Keratinocyte (primary cell): ENCODE results near the gene PLCG2. TPM values are rescaled to one million over a fixed set of nuclear protein-coding genes. Genes with fewer than 3 reads are reported as not detected.
"Not testable (repeated sequence)": the region's sequence is repeated elsewhere in the genome, so short reads cannot be mapped to it uniquely, and the experiment has no call there.

Experiments
- DNase-seq: peaks from one replicate; pipeline ENCODE4 v3.0.0-alpha.2; 2011; ENCODE audit warnings: low read depth, missing footprints, low spot score
- FAIRE-seq: peaks from 2 replicates; lab custom pipeline; 2011; peaks lifted over from hg19 to GRCh38; lab: Jason Lieb, UNC
- H2AFZ ChIP-seq: 2 replicates; pipeline ENCODE4 v1.6.0; 2012; ENCODE audit warnings: low read length, control low read depth, inconsistent platforms; ENCODE audit not compliant: control insufficient read depth
- H3K27ac ChIP-seq: 2 replicates; pipeline ENCODE4 v1.5.1; 2011; ENCODE audit warnings: low read length; ENCODE audit not compliant: control insufficient read depth, insufficient read depth
- H3K27me3 ChIP-seq: 3 replicates; pipeline ENCODE4 v1.6.0; 2011; ENCODE audit warnings: low read length; ENCODE audit not compliant: control insufficient read depth, insufficient read depth; ENCODE audit errors: extremely low read depth
- H3K36me3 ChIP-seq, 2 experiments: 2 replicates in 1 of 2; 3 replicates in 1 of 2; pipeline ENCODE4 v1.5.1; 2011; ENCODE audit warnings: low read length in 2 of 2, mild to moderate bottlenecking in 1 of 2; ENCODE audit not compliant: control insufficient read depth in 2 of 2, insufficient read depth in 2 of 2; ENCODE audit errors: extremely low read depth in 1 of 2
- H3K4me1 ChIP-seq: 3 replicates; pipeline ENCODE4 v1.5.1; 2011; ENCODE audit warnings: low read length; ENCODE audit not compliant: control insufficient read depth, insufficient read depth; ENCODE audit errors: extremely low read depth
- H3K4me2 ChIP-seq: 3 replicates; pipeline ENCODE4 v1.6.0; 2011; ENCODE audit warnings: low read depth, low read length; ENCODE audit not compliant: control insufficient read depth, insufficient read depth; ENCODE audit errors: extremely low read depth
- H3K4me3 ChIP-seq, 3 experiments: fragments of 200-600 bp in 1 of 3; sonication (generic) in 1 of 3; 2 replicates in 2 of 3; 3 replicates in 1 of 3; pipeline ENCODE4 v1.5.1; 2011 to 2016; ENCODE audit warnings: low read length in 3 of 3, mild to moderate bottlenecking in 3 of 3, control low read depth in 2 of 3, inconsistent platforms in 1 of 3, low read depth in 1 of 3, mixed read lengths in 1 of 3, mixed run types in 1 of 3, moderate library complexity in 1 of 3; ENCODE audit not compliant: control insufficient read depth in 2 of 3, insufficient read depth in 2 of 3; ENCODE audit errors: extremely low read depth in 1 of 3
- H3K79me2 ChIP-seq: 2 replicates; pipeline ENCODE4 v1.6.0; 2012; ENCODE audit warnings: low read length; ENCODE audit not compliant: control insufficient read depth, insufficient read depth
- H3K9ac ChIP-seq: 3 replicates; pipeline ENCODE4 v1.6.0; 2011; ENCODE audit warnings: low read length; ENCODE audit not compliant: control insufficient read depth, insufficient read depth; ENCODE audit errors: extremely low read depth
- H3K9me1 ChIP-seq: 3 replicates; pipeline ENCODE4 v1.6.0; 2011; ENCODE audit warnings: low read length; ENCODE audit not compliant: control insufficient read depth, insufficient read depth; ENCODE audit errors: extremely low read depth
- H3K9me3 ChIP-seq: 2 replicates; pipeline ENCODE4 v1.5.1; 2012; ENCODE audit warnings: low read depth, low read length; ENCODE audit not compliant: control insufficient read depth
- H4K20me1 ChIP-seq: 3 replicates; pipeline ENCODE4 v1.6.0; 2011; ENCODE audit warnings: low read length; ENCODE audit not compliant: control insufficient read depth, insufficient read depth; ENCODE audit errors: extremely low read depth
- EZH2 ChIP-seq: IDR thresholded peaks from one replicate; pipeline ENCODE4 v1.6.1; 2012; ENCODE audit warnings: inconsistent platforms, mild to moderate bottlenecking, low read length, moderate library complexity
- dilution Hi-C: fragments of 300-500 bp; cut with MboI; formaldehyde crosslinking; loops from one replicate; pipeline ENCODE4 v1.7.0; 2020; ENCODE audit warnings: low sequenced_read_pairs; ENCODE audit not compliant: extremely low pct_ligation_motif_present
- polyA plus RNA-seq, 5 experiments: library from polyadenylated mRNA; depleted of rRNA in 3 of 5; stranded (reverse) in 3 of 5; stranded (forward) in 1 of 5; unstranded in 1 of 5; fragments of >200 nt; gene quantifications; 1 replicate in 1 of 5; 2 replicates in 3 of 5; 3 replicates in 1 of 5; pipeline versions ENCODE4 v1.2.1 to v1.2.3, GENCODE V29; 2011 to 2012; ENCODE audit warnings: missing spikeins in 2 of 5, low read depth in 1 of 5, low replicate concordance in 1 of 5
- TF ChIP-seq, protein P1 (sequence below), 3 experiments: IDR thresholded peaks in 1 of 3; conservative IDR thresholded peaks in 1 of 3; optimal IDR thresholded peaks in 1 of 3; 2 replicates in 2 of 3; 3 replicates in 1 of 3; pipeline versions ENCODE3 to v1.5.1; 2011; ENCODE audit warnings: low read length in 3 of 3, mild to moderate bottlenecking in 3 of 3, moderate library complexity in 2 of 3, control low read depth in 1 of 3, inconsistent platforms in 1 of 3; ENCODE audit not compliant: insufficient read depth in 2 of 3; ENCODE audit errors: extremely low read depth in 1 of 3

The PLCG2 gene
- polyA plus RNA-seq, 1 donor (not counting 4 experiments of a cell fraction or from before 2014, with no cell fraction given) = 3.5 TPM

DNA sequence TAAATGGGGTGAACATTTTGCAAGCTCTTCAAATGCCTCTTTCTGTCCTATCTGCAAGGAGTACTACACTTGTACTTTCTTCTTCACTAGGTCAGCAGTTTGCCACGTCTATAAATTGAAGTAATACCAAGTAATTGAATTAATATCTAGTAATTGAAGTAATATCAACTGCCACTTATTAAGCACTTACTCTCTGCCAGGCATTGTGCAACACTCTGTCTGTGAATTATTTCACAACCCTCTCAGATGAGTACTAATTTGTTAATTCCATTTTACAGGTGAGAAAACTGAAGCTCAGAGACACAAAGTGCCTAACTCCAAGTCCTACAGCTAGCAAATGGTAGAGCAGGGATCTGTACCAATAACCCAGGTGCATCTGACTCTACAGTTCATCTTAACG is 228.1 kb downstream of the PLCG2 start:
- FAIRE-seq (no peak), DNase-seq (no peak)
- Histone ChIP-seq H3K27ac (no peak overlapping the region), H3K9me3 (no peaks in the 10 kb centered on the region), H3K9ac (no peak overlapping the region), H3K4me2 (no peak overlapping the region), H3K27me3 (no peaks in the 10 kb centered on the region), H3K4me1 (peaks cover 4% of the 10 kb centered on the region), H3K79me2 (peaks cover 5% of the 10 kb centered on the region), H4K20me1 (no peaks in the 10 kb centered on the region), H3K9me1 (no peaks in the 10 kb centered on the region), H3K4me3 (no peak overlapping the region), H2AFZ (no peak overlapping the region), H3K36me3 (peaks cover 5 to 9% of the 10 kb centered on the region in 2 experiments)
- dilution Hi-C loops = no loop called here
- TF ChIP-seq, protein P1, sequence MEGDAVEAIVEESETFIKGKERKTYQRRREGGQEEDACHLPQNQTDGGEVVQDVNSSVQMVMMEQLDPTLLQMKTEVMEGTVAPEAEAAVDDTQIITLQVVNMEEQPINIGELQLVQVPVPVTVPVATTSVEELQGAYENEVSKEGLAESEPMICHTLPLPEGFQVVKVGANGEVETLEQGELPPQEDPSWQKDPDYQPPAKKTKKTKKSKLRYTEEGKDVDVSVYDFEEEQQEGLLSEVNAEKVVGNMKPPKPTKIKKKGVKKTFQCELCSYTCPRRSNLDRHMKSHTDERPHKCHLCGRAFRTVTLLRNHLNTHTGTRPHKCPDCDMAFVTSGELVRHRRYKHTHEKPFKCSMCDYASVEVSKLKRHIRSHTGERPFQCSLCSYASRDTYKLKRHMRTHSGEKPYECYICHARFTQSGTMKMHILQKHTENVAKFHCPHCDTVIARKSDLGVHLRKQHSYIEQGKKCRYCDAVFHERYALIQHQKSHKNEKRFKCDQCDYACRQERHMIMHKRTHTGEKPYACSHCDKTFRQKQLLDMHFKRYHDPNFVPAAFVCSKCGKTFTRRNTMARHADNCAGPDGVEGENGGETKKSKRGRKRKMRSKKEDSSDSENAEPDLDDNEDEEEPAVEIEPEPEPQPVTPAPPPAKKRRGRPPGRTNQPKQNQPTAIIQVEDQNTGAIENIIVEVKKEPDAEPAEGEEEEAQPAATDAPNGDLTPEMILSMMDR (optimal IDR thresholded peaks at IDR 0.05 in 1 of 3, IDR thresholded peaks at IDR 0.05 in 1 of 3, conservative IDR thresholded peaks at IDR 0.05 in 1 of 3; ENCODE audit: extremely low read depth in 1 of 3, insufficient read depth in 2 of 3, low read length in 3 of 3) = no peak
- TF ChIP-seq EZH2 = no peak

DNA sequence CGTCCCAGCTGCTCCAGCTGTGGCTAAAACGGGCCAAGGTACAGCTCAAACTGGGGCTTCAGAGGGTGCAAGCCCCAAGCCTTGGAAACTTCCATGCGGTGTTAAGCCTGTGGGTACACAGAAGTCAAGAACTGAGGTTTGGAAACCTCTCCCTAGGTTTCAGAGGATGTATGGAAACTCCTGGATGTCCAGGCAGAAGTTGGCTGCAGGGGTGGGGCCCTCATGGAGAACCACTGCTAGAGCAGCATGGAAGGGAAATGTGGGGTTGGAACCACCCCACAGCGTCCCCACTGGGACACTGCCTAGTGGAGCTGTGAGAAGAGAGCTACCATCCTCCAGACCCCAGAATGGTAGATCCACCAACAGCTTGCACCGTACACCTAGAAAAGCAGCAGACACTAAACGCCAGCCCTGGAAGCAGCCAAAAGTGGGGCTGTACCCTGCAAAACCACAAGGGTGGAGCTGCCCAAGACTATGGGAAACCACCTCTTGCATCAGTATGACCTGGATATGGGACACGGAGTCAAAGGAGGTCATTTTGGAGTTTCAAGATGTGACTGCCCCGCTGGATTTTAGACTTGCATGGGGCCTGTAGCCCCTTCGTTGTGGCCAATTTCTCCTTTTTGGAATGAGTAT is 230.0 kb downstream of the PLCG2 start:
- no peak overlapping the region for H2AFZ ChIP-seq
- H3K4me3 ChIP-seq = no peak overlapping the region
- DNase-seq = no peak
- H3K4me1 ChIP-seq = peaks cover 4% of the 10 kb centered on the region
- peaks cover 5% of the 10 kb centered on the region for H3K79me2 ChIP-seq
- peaks cover 2 to 8% of the 10 kb centered on the region in 2 experiments for H3K36me3 ChIP-seq
- no peaks in the 10 kb centered on the region for H4K20me1 ChIP-seq
- H3K27ac ChIP-seq = no peak overlapping the region
- no peaks in the 10 kb centered on the region for H3K9me3 ChIP-seq
- no peak for FAIRE-seq
- no peaks in the 10 kb centered on the region for H3K9me1 ChIP-seq
- no peak overlapping the region for H3K9ac ChIP-seq
- dilution Hi-C loops = no loop called here
- TF ChIP-seq, protein P1 (optimal IDR thresholded peaks at IDR 0.05 in 1 of 3, IDR thresholded peaks at IDR 0.05 in 1 of 3, conservative IDR thresholded peaks at IDR 0.05 in 1 of 3; ENCODE audit: extremely low read depth in 1 of 3, insufficient read depth in 2 of 3, low read length in 3 of 3) = no peak
- TF ChIP-seq EZH2 = no peak
- no peak overlapping the region for H3K4me2 ChIP-seq
- H3K27me3 ChIP-seq = no peaks in the 10 kb centered on the region

DNA sequence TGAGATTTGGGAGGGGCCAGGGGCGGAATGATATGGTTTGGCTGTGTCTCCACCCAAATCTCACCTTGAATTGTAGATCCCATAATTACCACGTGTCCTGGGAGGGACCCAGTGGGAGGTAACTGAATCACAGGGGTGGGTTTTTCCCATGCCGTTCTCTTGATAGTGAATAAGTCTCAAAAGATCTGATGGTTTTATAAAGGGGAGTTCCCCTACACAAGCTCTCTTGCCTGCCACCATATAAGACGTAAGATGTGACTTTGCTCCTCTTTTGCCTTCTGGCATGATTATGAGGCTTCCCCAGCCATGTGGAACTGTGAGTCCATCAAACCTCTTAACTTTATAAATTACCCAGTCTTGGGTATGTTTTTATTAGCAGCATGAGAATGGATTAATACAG is 230.7 kb downstream of the PLCG2 start:
- H3K4me3 ChIP-seq, FAIRE-seq, dilution Hi-C loops: not testable (repeated sequence)

More for the DNA sequence above, 230.7 kb downstream of the PLCG2 start:
- DNase-seq, H3K4me1 ChIP-seq, H3K36me3 ChIP-seq, H3K4me2 ChIP-seq, H3K27ac ChIP-seq, H3K9ac ChIP-seq, H4K20me1 ChIP-seq, H3K79me2 ChIP-seq, H3K9me3 ChIP-seq, H3K9me1 ChIP-seq, H3K27me3 ChIP-seq, H2AFZ ChIP-seq: not testable (repeated sequence)
